Measurements from ENCODE around the gene LAMP2. TPM values are rescaled to one million over a fixed set of nuclear protein-coding genes. Genes with fewer than 3 reads are reported as not detected.

Gene LAMP2
- total and polyA plus RNA-seq, 2 of the 4 experiments (the other 2 are of a cell fraction), result 78.1 to 129 TPM

GRCh38 chrX:120419463-120419862, 49.6 kb downstream of the LAMP2 start:
- ATAC-seq (ENCODE audit: low read depth) (no peak), DNase-seq (no peak)
- Histone ChIP-seq H2BK5ac (ENCODE audit: low read depth, low read length, poor library complexity, severe bottlenecking) (no peak overlapping the region), H3K9ac (ENCODE audit: low read depth, low read length) (no peak overlapping the region), H2BK20ac (ENCODE audit: low read depth, low read length) (no peak overlapping the region), H3K27me3 (ENCODE audit: control insufficient read depth, insufficient read depth, low read length) (no peaks in the 10 kb centered on the region), H4K91ac (ENCODE audit: insufficient read depth, low read depth, low read length) (no peak overlapping the region), H4K8ac (ENCODE audit: low read depth in 2 of 2, low read length in 2 of 2) (no peak overlapping the region), H4K20me1 (ENCODE audit: insufficient read depth, low read length) (no peaks in the 10 kb centered on the region), H3K27ac (ENCODE audit: insufficient read depth, low read length) (no peak overlapping the region), H3K9me1 (ENCODE audit: insufficient read depth, low read length) (no peaks in the 10 kb centered on the region), H2BK120ac (ENCODE audit: low read depth, low read length) (no peak overlapping the region), H3K79me1 (ENCODE audit: low read depth in 1 of 2, low read length in 2 of 2) (no peaks in the 10 kb centered on the region), H4K5ac (ENCODE audit: low read depth, low read length) (no peak overlapping the region), H3K4me2 (ENCODE audit: low read depth, low read length) (no peak overlapping the region), H3K36me3 (ENCODE audit: control insufficient read depth, insufficient read depth, low read length) (no peaks in the 10 kb centered on the region), H3K9me3 (ENCODE audit: control insufficient read depth, insufficient read depth, low read length) (no peaks in the 10 kb centered on the region), H2AK5ac (ENCODE audit: low read depth, low read length) (no peak overlapping the region), H3K4ac (ENCODE audit: low read depth, low read length) (no peak overlapping the region), H2AK9ac (replicated peaks; ENCODE audit: low read depth, low read length, poor library complexity) (no peak overlapping the region), H3K56ac (ENCODE audit: extremely low read depth, insufficient read depth, low read length) (no peak overlapping the region), H3K23ac (ENCODE audit: low read depth, low read length) (no peak overlapping the region), H3K4me1 (ENCODE audit: control insufficient read depth, insufficient read depth, low read length) (no peaks in the 10 kb centered on the region), H2BK15ac (ENCODE audit: low read depth, low read length) (no peak overlapping the region), H3K18ac (ENCODE audit: low read depth, low read length) (no peak overlapping the region), H2AFZ (replicated peaks; ENCODE audit: low read length, poor library complexity) (no peak overlapping the region), H3K14ac (replicated peaks; ENCODE audit: low read depth, low read length) (no peak overlapping the region), H3K4me3 (ENCODE audit: insufficient read depth, low read depth, low read length) (no peak overlapping the region)
- no TSS peak for BruUV-seq (replicated peaks)
- POLR2A ChIA-PET (ENCODE audit: unreplicated experiment), result interaction anchor here (0.5 kb wide), 1 partner anchor 558 kb away, joined by 8 read pairs; no protein-coding TSS in a partner anchor
- intact Hi-C loops (cut with micrococcal nuclease), result no loop called here
- dilution Hi-C loops (cut with HindIII; ENCODE audit: low sequenced_read_pairs, unreplicated experiment), result no loop called here
- in situ Hi-C loops (cut with MboI; ENCODE audit: low sequenced_read_pairs), result no loop called here
- CTCF ChIA-PET, result no interaction called here
- no CpG with 5 or more reads among the region's 2 CpGs for WGBS, 2 experiments (ENCODE audit: extremely low coverage in 2 of 2, insufficient read length in 1 of 2)
- no peak for TF ChIP-seq MAFK (IDR thresholded peaks at IDR 0.05; ENCODE audit: low read depth, low read length)
- no peak for TF ChIP-seq BHLHE40 (IDR thresholded peaks at IDR 0.05; ENCODE audit: low read depth, low read length)
- TF ChIP-seq POLR2A (IDR thresholded peaks at IDR 0.05; ENCODE audit: low read depth, low read length), result no peak
- no peak for TF ChIP-seq SMC3 (IDR thresholded peaks at IDR 0.05; ENCODE audit: low read depth, low read length)
- no peak for TF ChIP-seq CEBPB (IDR thresholded peaks at IDR 0.05; ENCODE audit: low read depth, low read length)
- TF ChIP-seq CHD1 (IDR thresholded peaks at IDR 0.05; ENCODE audit: low read depth, low read length), result no peak
- no peak for TF ChIP-seq MAZ (IDR thresholded peaks at IDR 0.05; ENCODE audit: borderline replicate concordance, low read depth, low read length)
- TF ChIP-seq FOS (IDR thresholded peaks at IDR 0.05; ENCODE audit: low read depth, low read length), result no peak

Measured in IMR-90 (cell line).